T-cell (primary cell): ENCODE measurements around the gene LRRC30. TPM values are rescaled to one million over a fixed set of nuclear protein-coding genes. Genes with fewer than 3 reads are reported as not detected.

Source experiments
- ATAC-seq, 4 experiments: fragments of 200-7000 bp in 3 of 4; fragments of 150-1000 bp in 1 of 4; cut with Tn5 transposase; replicated peaks in 1 of 4; 1 replicate in 3 of 4; 2 replicates in 1 of 4; pipeline ENCODE4 v1.10.0; 2021; ENCODE audit warnings: moderate library complexity in 3 of 4, mild to moderate bottlenecking in 2 of 4, moderate number of reproducible peaks in 1 of 4
- CTCF ChIA-PET, 2 donors: fragments of 300-600 bp; sonication (Branson Sonifier 250); formaldehyde crosslinking; loops; one replicate each; lab custom pipeline; 2022; ENCODE audit warnings: antibody characterized with exemption in 2 of 2; lab: Charles Lee
- POLR2A ChIA-PET, 2 donors: fragments of 300-600 bp; sonication (Branson Sonifier 250); formaldehyde crosslinking; loops; one replicate each; lab custom pipeline; 2022; ENCODE audit warnings: antibody characterized with exemption in 2 of 2; lab: Charles Lee
- DNase-seq, 35 experiments: peaks; one replicate each; pipeline versions ENCODE4 v3.0.0 to v3.0.0-alpha.2; 2013 to 2023
- H3K27ac ChIP-seq: one replicate; pipeline ENCODE4 v1.5.1; 2013; ENCODE audit warnings: low read length
- H3K27me3 ChIP-seq, 2 experiments: replicated peaks in 1 of 2; 1 replicate in 1 of 2; 2 replicates in 1 of 2; pipeline versions ENCODE4 v1.6.1 to v1.7.0; 2013; ENCODE audit warnings: low read length in 1 of 2, mixed read lengths in 1 of 2; ENCODE audit not compliant: control insufficient read depth in 2 of 2, insufficient read depth in 2 of 2; ENCODE audit errors: extremely low read depth in 1 of 2
- H3K36me3 ChIP-seq, 2 donors: 1 replicate in 1 of 2; 2 replicates in 1 of 2; pipeline versions ENCODE4 v1.6.1 to v1.7.0; 2013; ENCODE audit warnings: low read length in 1 of 2; ENCODE audit not compliant: control insufficient read depth in 2 of 2, insufficient read depth in 1 of 2; ENCODE audit errors: extremely low read depth in 1 of 2
- H3K4me1 ChIP-seq, 2 experiments: 1 replicate in 1 of 2; 2 replicates in 1 of 2; pipeline versions ENCODE4 v1.6.1 to v1.7.0; 2013; ENCODE audit warnings: low read length in 2 of 2, mixed read lengths in 1 of 2; ENCODE audit not compliant: insufficient read depth in 2 of 2, control insufficient read depth in 1 of 2; ENCODE audit errors: extremely low read depth in 1 of 2
- H3K4me3 ChIP-seq, 2 donors: 1 replicate in 1 of 2; 2 replicates in 1 of 2; pipeline versions ENCODE4 v1.5.1 to v1.7.0; 2013; ENCODE audit warnings: mild to moderate bottlenecking in 2 of 2, low read length in 1 of 2, moderate library complexity in 1 of 2; ENCODE audit not compliant: control insufficient read depth in 1 of 2; ENCODE audit errors: extremely low read depth in 1 of 2
- H3K9me3 ChIP-seq: 2 replicates; pipeline ENCODE4 v1.7.0; 2013
- H3K27ac Mint-ChIP-seq, 2 donors: one replicate each; pipeline ENCODE4 v1.8.0; 2020 to 2021; ENCODE audit warnings: mild to moderate bottlenecking in 2 of 2, mixed read lengths in 2 of 2
- H3K27me3 Mint-ChIP-seq, 2 donors: one replicate each; pipeline ENCODE4 v1.8.0; 2021 to 2022; ENCODE audit warnings: mixed read lengths in 2 of 2
- H3K36me3 Mint-ChIP-seq: one replicate; pipeline ENCODE4 v1.8.0; 2021; ENCODE audit warnings: mixed read lengths
- H3K4me1 Mint-ChIP-seq, 3 donors: one replicate each; pipeline ENCODE4 v1.8.0; 2020 to 2022; ENCODE audit warnings: mixed read lengths in 3 of 3, mild to moderate bottlenecking in 1 of 3
- H3K4me3 Mint-ChIP-seq, 3 donors: one replicate each; pipeline ENCODE4 v1.8.0; 2020 to 2022; ENCODE audit warnings: mild to moderate bottlenecking in 3 of 3, mixed read lengths in 3 of 3, moderate library complexity in 3 of 3
- H3K9me3 Mint-ChIP-seq, 3 donors: one replicate each; pipeline ENCODE4 v1.8.0; 2020 to 2022; ENCODE audit warnings: mixed read lengths in 3 of 3
- WGBS: methylation state at CpG from one replicate; pipeline ENCODE4 v1.1.5; 2013; ENCODE audit warnings: missing lambda C conversion rate; ENCODE audit not compliant: insufficient coverage; 5-methylcytosine and 5-hydroxymethylcytosine counted together
- total RNA-seq, 35 experiments: library from RNA in 6 of 35; stranded (reverse) in 6 of 35; fragments of 120-200 nt in 1 of 35; gene quantifications; one replicate each; pipeline versions ENCODE4 v1.2.1 to v1.2.4 and lab custom pipeline; 2013 to 2026

Gene LRRC30
- total RNA-seq, 5 donors from 2014 or later (not counting 1 experiment from before 2014, with no cell fraction given) = not detected

GRCh38 chr18:7234956-7235355 lies 4.1 kb downstream of the LRRC30 start:
- ATAC-seq = no peak
- peaks cover 0 to 2% of the 10 kb centered on the region in 2 donors for H3K27me3 Mint-ChIP-seq
- POLR2A ChIA-PET = no interaction called here
- DNase-seq = no peak
- no peaks in the 10 kb centered on the region for H3K36me3 Mint-ChIP-seq
- peaks cover 0 to 3% (median 0%) of the 10 kb centered on the region in 3 donors for H3K9me3 Mint-ChIP-seq
- H3K27ac Mint-ChIP-seq = no peak overlapping the region
- no peak overlapping the region for H3K4me3 Mint-ChIP-seq
- no peaks in the 10 kb centered on the region for H3K9me3 ChIP-seq
- CTCF ChIA-PET = no interaction called here
- H3K4me3 ChIP-seq = no peak overlapping the region
- H3K27ac ChIP-seq = no peak overlapping the region
- H3K4me1 ChIP-seq = no peaks in the 10 kb centered on the region
- no peaks in the 10 kb centered on the region for H3K4me1 Mint-ChIP-seq
- 100% methylated on average over 2 of the region's 4 CpGs for WGBS
- H3K27me3 ChIP-seq = no peaks in the 10 kb centered on the region
- H3K36me3 ChIP-seq = no peaks in the 10 kb centered on the region

- no CpG with 5 or more reads among the region's 2 CpGs for WGBS
- H3K27me3 ChIP-seq = no peaks in the 10 kb centered on the region
- H3K4me3 Mint-ChIP-seq = no peak overlapping the region
- peaks cover 0 to 2% of the 10 kb centered on the region in 2 donors for H3K27me3 Mint-ChIP-seq
- no peaks in the 10 kb centered on the region for H3K36me3 Mint-ChIP-seq
- H3K9me3 Mint-ChIP-seq = peaks cover 3 to 6% (median 3%) of the 10 kb centered on the region in 3 donors
- H3K9me3 ChIP-seq = no peaks in the 10 kb centered on the region
- no peaks in the 10 kb centered on the region for H3K36me3 ChIP-seq
- H3K27ac Mint-ChIP-seq = no peak overlapping the region
- H3K4me1 ChIP-seq = no peaks in the 10 kb centered on the region
- DNase-seq (no peak), ATAC-seq (no peak)
- POLR2A ChIA-PET = no interaction called here
- CTCF ChIA-PET = no interaction called here
- H3K4me3 ChIP-seq = no peak overlapping the region
- H3K27ac ChIP-seq = no peak overlapping the region
- no peaks in the 10 kb centered on the region for H3K4me1 Mint-ChIP-seq
Observed at GRCh38 chr18:7236072-7236471, 5.2 kb downstream of the LRRC30 start.

GRCh38 chr18:7236933-7237332 lies 6.0 kb downstream of the LRRC30 start:
- H3K4me1 ChIP-seq = no peaks in the 10 kb centered on the region
- H3K9me3 ChIP-seq = no peaks in the 10 kb centered on the region
- POLR2A ChIA-PET = no interaction called here
- WGBS = 92% methylated on average over 8 of the region's 8 CpGs
- DNase-seq = no peak
- ATAC-seq = no peak
- H3K27ac Mint-ChIP-seq = no peak overlapping the region
- H3K27ac ChIP-seq = no peak overlapping the region
- no peaks in the 10 kb centered on the region for H3K4me1 Mint-ChIP-seq
- H3K27me3 ChIP-seq = no peaks in the 10 kb centered on the region
- H3K4me3 Mint-ChIP-seq = no peak overlapping the region
- H3K4me3 ChIP-seq = no peak overlapping the region
- H3K9me3 Mint-ChIP-seq = peaks cover 3 to 10% (median 3%) of the 10 kb centered on the region in 3 donors
- H3K36me3 ChIP-seq = no peaks in the 10 kb centered on the region
- H3K36me3 Mint-ChIP-seq = no peaks in the 10 kb centered on the region
- CTCF ChIA-PET = no interaction called here
- no peaks in the 10 kb centered on the region for H3K27me3 Mint-ChIP-seq

- ATAC-seq = no peak
- Histone ChIP-seq H3K27me3 (no peaks in the 10 kb centered on the region), H3K9me3 (no peaks in the 10 kb centered on the region), H3K36me3 (no peaks in the 10 kb centered on the region), H3K27ac (no peak overlapping the region), H3K4me3 (no peak overlapping the region), H3K4me1 (no peaks in the 10 kb centered on the region)
- H3K27me3 Mint-ChIP-seq = no peaks in the 10 kb centered on the region
- H3K4me3 Mint-ChIP-seq = no peak overlapping the region
- POLR2A ChIA-PET = no interaction called here
- H3K27ac Mint-ChIP-seq = no peak overlapping the region
- CTCF ChIA-PET = no interaction called here
- 93% methylated on average over 3 of the region's 6 CpGs for WGBS
- H3K9me3 Mint-ChIP-seq = peaks cover 0 to 10% (median 3%) of the 10 kb centered on the region in 3 donors
- H3K36me3 Mint-ChIP-seq = no peaks in the 10 kb centered on the region
- no peak for DNase-seq
- no peaks in the 10 kb centered on the region for H3K4me1 Mint-ChIP-seq
Observed at GRCh38 chr18:7237673-7238272, 6.9 kb downstream of the LRRC30 start.

DNA sequence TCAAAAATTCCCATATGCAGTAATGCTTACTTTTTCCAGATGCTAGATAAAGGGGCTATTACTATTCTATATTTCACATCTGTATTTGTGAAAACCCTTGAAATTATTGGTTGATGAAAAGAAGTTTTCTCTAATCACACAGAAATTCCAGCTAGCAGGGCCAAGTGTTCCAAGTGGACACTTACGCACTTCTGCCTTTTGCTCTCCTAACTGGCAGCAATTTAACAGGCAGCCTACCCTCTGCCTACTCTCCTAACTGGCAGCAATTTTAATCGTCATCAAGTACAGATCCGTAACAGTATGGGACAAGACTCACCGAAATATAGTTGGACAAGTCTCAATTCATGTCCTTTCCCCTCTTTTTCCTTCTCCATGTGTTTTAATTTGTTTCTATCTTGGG lies 12.0 kb downstream of the LRRC30 start:
- Mint-ChIP-seq H3K36me3 (no peaks in the 10 kb centered on the region), H3K4me1 (no peaks in the 10 kb centered on the region), H3K9me3 (peaks cover 2 to 16% (median 16%) of the 10 kb centered on the region in 3 donors), H3K27ac (no peak overlapping the region), H3K27me3 (no peaks in the 10 kb centered on the region), H3K4me3 (no peak overlapping the region)
- ChIA-PET POLR2A (no interaction called here), CTCF (no interaction called here)
- ATAC-seq = no peak
- no peaks in the 10 kb centered on the region for H3K9me3 ChIP-seq
- 100% methylated on average over 3 of the region's 4 CpGs for whole genome bisulfite sequencing
- H3K4me1 ChIP-seq = no peaks in the 10 kb centered on the region
- no peak for DNase-seq
- H3K27ac ChIP-seq = no peak overlapping the region
- H3K27me3 ChIP-seq = no peaks in the 10 kb centered on the region
- H3K4me3 ChIP-seq = no peak overlapping the region
- no peaks in the 10 kb centered on the region for H3K36me3 ChIP-seq

- POLR2A ChIA-PET = no interaction called here
- no peaks in the 10 kb centered on the region for H3K36me3 Mint-ChIP-seq
- peaks cover 9 to 14% (median 11%) of the 10 kb centered on the region in 3 donors for H3K9me3 Mint-ChIP-seq
- no peaks in the 10 kb centered on the region for H3K27me3 Mint-ChIP-seq
- no peaks in the 10 kb centered on the region for H3K4me1 ChIP-seq
- no peaks in the 10 kb centered on the region for H3K36me3 ChIP-seq
- no peaks in the 10 kb centered on the region for H3K4me1 Mint-ChIP-seq
- ATAC-seq (no peak), DNase-seq (no peak)
- WGBS = 80% methylated on average over 3 of the region's 6 CpGs
- H3K4me3 Mint-ChIP-seq = no peak overlapping the region
- no peaks in the 10 kb centered on the region for H3K27me3 ChIP-seq
- H3K9me3 ChIP-seq = no peaks in the 10 kb centered on the region
- H3K27ac ChIP-seq = no peak overlapping the region
- CTCF ChIA-PET = no interaction called here
- H3K27ac Mint-ChIP-seq = no peak overlapping the region
- no peak overlapping the region for H3K4me3 ChIP-seq
Observed at GRCh38 chr18:7248877-7249276, 18.0 kb downstream of the LRRC30 start.

DNA sequence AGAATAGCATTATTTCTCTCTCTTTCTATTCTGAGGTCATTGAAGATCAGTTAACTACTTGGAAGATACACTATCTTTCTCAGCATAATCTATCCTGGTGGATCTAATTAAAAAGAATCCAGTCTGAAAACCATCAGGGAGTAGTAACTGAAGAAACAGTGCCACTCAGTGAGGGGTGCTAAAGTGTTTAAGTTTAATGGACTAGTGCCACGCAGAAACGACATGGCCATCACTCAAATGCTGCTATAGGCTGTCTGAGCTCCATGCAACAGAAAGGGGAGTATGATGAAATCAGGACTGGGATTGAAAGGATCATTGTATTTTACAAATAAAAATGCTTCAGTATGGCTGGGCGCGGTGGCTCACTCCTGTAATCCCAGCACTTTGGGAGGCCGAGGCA lies 23.3 kb downstream of the LRRC30 start:
- peaks cover 4 to 10% (median 4%) of the 10 kb centered on the region in 3 donors for H3K9me3 Mint-ChIP-seq
- WGBS = 83% methylated on average over 2 of the region's 5 CpGs
- no peak for DNase-seq
- H3K27ac Mint-ChIP-seq = no peak overlapping the region
- H3K36me3 Mint-ChIP-seq = no peaks in the 10 kb centered on the region
- H3K27me3 ChIP-seq = no peaks in the 10 kb centered on the region
- ChIA-PET CTCF (no interaction called here), POLR2A (no interaction called here)
- no peak overlapping the region for H3K4me3 ChIP-seq
- no peaks in the 10 kb centered on the region for H3K27me3 Mint-ChIP-seq
- no peaks in the 10 kb centered on the region for H3K4me1 ChIP-seq
- no peak for ATAC-seq
- no peaks in the 10 kb centered on the region for H3K36me3 ChIP-seq
- no peaks in the 10 kb centered on the region for H3K9me3 ChIP-seq
- no peak overlapping the region for H3K27ac ChIP-seq
- no peak overlapping the region for H3K4me3 Mint-ChIP-seq
- no peaks in the 10 kb centered on the region for H3K4me1 Mint-ChIP-seq
